ENCODE measurements around the gene ERC2. TPM values are rescaled to one million over a fixed set of nuclear protein-coding genes. Genes with fewer than 3 reads are reported as not detected.

The ERC2 gene
- total and polyA plus RNA-seq, 12 donors, result 0.22 to 4.2 (median 1.7) TPM

DNA sequence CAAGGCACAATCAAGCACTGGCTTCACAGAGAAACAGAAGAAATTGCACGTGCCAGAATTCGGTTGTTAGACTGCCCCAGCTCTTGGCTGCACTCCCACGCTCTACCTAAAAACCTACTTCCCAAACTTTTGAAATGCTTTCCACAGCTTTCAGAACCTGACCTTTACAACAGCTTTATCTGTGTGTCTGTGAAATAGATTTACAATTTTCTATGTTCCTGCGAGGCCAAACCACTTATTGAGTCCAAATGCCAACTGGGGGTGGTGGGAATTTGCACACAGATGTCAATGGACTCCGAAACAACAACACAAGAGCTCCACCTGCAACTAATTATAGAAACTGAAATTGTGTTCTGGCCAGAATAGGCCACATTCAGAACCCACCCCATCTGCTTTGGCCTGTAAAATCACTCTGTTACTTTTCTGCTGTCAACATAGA is 44.6 kb downstream of the ERC2 start:
- no peaks in the 10 kb centered on the region for H3K4me1 ChIP-seq
- peaks cover 0 to 3% (median 0%) of the 10 kb centered on the region in 7 donors for H3K27me3 ChIP-seq
- WGBS, 2 donors, result 68 to 69% methylated on average over 5 of the region's 5 CpGs
- TF ChIP-seq, protein P1, sequence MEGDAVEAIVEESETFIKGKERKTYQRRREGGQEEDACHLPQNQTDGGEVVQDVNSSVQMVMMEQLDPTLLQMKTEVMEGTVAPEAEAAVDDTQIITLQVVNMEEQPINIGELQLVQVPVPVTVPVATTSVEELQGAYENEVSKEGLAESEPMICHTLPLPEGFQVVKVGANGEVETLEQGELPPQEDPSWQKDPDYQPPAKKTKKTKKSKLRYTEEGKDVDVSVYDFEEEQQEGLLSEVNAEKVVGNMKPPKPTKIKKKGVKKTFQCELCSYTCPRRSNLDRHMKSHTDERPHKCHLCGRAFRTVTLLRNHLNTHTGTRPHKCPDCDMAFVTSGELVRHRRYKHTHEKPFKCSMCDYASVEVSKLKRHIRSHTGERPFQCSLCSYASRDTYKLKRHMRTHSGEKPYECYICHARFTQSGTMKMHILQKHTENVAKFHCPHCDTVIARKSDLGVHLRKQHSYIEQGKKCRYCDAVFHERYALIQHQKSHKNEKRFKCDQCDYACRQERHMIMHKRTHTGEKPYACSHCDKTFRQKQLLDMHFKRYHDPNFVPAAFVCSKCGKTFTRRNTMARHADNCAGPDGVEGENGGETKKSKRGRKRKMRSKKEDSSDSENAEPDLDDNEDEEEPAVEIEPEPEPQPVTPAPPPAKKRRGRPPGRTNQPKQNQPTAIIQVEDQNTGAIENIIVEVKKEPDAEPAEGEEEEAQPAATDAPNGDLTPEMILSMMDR (IDR thresholded peaks at IDR 0.05), result no peak
- no peak for DNase-seq
- H3K4me3 ChIP-seq, result no peak overlapping the region
- no peaks in the 10 kb centered on the region for H3K36me3 ChIP-seq
- intact Hi-C loops (cut with DNase I), result no loop called here
- ATAC-seq, result no peak
- no peak overlapping the region for H3K27ac ChIP-seq
- H3K9me3 ChIP-seq, result no peaks in the 10 kb centered on the region

- peaks cover 0 to 3% (median 0%) of the 10 kb centered on the region in 7 donors for H3K27me3 ChIP-seq
- H3K4me3 ChIP-seq, result no peak overlapping the region
- ATAC-seq (no peak), DNase-seq (no peak)
- TF ChIP-seq, protein P1 (IDR thresholded peaks at IDR 0.05), result no peak
- H3K27ac ChIP-seq, result no peak overlapping the region
- intact Hi-C loops (cut with DNase I), result no loop called here
- H3K9me3 ChIP-seq, result no peaks in the 10 kb centered on the region
- no peaks in the 10 kb centered on the region for H3K36me3 ChIP-seq
- H3K4me1 ChIP-seq, result no peaks in the 10 kb centered on the region
- WGBS, 2 donors, result 55 to 71% methylated on average over 2 of the region's 2 CpGs
Measured at GRCh38 chr3:56422316-56422715, 46.0 kb downstream of the ERC2 start.

GRCh38 chr3:56421205-56421604 is 47.1 kb downstream of the ERC2 start:
- no peak overlapping the region for H3K4me3 ChIP-seq
- no peaks in the 10 kb centered on the region for H3K9me3 ChIP-seq
- no peak for ATAC-seq
- peaks cover 0 to 3% (median 0%) of the 10 kb centered on the region in 7 donors for H3K27me3 ChIP-seq
- no peaks in the 10 kb centered on the region for H3K36me3 ChIP-seq
- no peaks in the 10 kb centered on the region for H3K4me1 ChIP-seq
- TF ChIP-seq, protein P1 (IDR thresholded peaks at IDR 0.05), result no peak
- DNase-seq, result no peak
- no peak overlapping the region for H3K27ac ChIP-seq
- 89 to 90% methylated on average over 5 of the region's 5 CpGs for WGBS, 2 donors
- intact Hi-C loops (cut with DNase I), result no loop called here

DNA sequence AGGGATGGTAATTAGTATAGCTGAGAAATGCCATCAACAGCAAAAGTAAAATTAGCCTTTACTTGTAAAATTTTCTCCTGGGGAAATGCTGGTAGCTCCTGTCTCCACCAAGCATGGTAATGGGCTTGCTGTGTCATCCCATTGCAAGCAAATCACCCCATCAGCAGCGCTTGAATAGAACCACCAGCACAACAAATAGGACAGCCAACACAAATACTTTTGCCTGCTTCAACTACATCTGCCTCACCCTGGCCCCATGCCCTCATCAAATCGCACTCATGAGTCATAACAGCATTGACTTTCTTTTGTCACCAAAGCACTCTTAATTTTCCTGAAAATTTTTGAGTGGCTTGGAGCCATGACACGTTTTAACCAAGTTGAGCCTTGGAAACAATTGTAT is 52.6 kb downstream of the ERC2 start:
- Histone ChIP-seq H3K27me3 (no peaks in the 10 kb centered on the region), H3K4me3 (no peak overlapping the region), H3K36me3 (no peaks in the 10 kb centered on the region), H3K4me1 (no peaks in the 10 kb centered on the region), H3K27ac (no peak overlapping the region), H3K9me3 (no peaks in the 10 kb centered on the region)
- ATAC-seq (no peak), DNase-seq (no peak)
- intact Hi-C loops (cut with DNase I), result no loop called here
- WGBS, 2 donors, result 75% methylated on average over 3 of the region's 3 CpGs
- TF ChIP-seq, protein P1 (IDR thresholded peaks at IDR 0.05), result no peak

Measured in heart right ventricle (tissue), 16 donors.